ENCODE measurements around the gene RNF167.

RNF167 gene

DNA sequence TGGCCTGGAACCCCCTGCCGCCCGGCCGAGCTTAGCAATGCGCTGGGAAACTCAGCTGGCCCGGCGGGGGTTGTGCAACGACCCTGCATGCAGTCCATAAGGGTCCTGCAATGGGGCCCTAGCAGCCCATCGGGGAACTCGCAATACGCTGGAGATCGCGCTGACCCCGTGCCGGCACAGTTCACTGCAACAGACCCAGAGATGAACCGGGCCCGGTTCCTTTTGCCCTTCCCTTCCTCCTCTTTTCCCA lies 597 bp upstream of the RNF167 start:
- Histone ChIP-seq H3K9me3 (ENCODE audit: control insufficient read depth, insufficient read depth, low read length) (no peaks in the 10 kb centered on the region), H3K9ac (ENCODE audit: low read depth, low read length) (peak overlapping the region; percentile 98), H3K36me3 (ENCODE audit: insufficient read depth, low read length) (peaks cover 4% of the 10 kb centered on the region; the same call in 1 of the 2 replicates), H3K4me1 (ENCODE audit: insufficient read depth, low read length) (peaks cover 9% of the 10 kb centered on the region; the same call in 1 of the 2 replicates)

DNA sequence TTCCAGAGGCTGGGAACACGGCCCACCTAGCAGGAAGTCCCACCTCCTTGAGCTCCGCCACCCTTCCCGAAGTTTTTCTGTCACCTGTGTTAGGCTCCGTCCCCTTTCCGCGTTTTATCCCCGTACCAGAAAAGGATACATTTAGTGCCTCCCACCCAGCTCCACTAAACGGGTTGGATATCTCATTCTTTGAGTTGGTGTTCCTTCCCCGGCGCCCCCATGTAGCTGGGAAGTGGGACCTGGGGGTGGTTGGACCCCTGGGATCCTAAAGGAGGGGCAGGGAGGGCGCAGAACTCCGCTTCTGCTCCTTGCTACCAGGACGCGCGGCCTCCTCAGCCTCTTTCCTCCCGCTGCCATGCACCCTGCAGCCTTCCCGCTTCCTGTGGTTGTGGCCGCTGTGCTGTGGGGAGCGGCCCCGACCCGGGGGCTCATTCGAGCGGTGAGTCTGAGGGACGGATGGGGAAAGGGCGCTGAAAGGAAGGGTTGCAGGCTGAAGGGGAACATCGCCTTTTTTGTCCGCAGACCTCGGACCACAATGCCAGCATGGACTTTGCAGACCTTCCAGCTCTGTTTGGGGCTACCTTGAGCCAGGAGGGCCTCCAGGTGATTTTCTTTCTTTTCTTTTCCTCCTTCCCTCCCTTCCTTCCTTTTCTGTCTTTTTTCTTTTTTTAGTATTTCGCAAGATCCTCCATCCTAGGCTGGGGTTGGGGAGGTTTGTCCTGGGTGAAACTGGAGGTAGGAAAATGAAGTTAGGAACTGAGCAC lies 669 bp downstream of the RNF167 start:
- H3K9ac ChIP-seq (ENCODE audit: low read depth, low read length) = peak overlapping the region; percentile 98
- no peaks in the 10 kb centered on the region for H3K9me3 ChIP-seq (ENCODE audit: control insufficient read depth, insufficient read depth, low read length)
- peaks cover 4% of the 10 kb centered on the region for H3K36me3 ChIP-seq (ENCODE audit: insufficient read depth, low read length)
- H3K4me1 ChIP-seq (ENCODE audit: insufficient read depth, low read length) = peaks cover 17% of the 10 kb centered on the region

DNA sequence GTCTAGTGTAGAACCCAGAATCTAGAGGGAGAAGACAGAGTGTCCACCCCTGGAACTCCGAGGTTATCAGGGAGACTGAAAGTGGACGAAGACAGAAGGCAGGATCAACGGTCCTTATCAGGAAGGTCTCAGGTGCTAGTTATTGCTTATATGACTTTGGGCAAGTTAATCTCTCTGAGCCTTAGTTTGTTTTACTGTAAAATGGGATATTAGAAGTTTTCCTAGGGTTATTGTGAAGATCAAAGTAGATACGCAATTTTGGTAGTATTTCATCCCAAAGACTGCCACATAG lies 1.2 kb downstream of the RNF167 start:
- Histone ChIP-seq H3K36me3 (ENCODE audit: insufficient read depth, low read length) (peaks cover 8% of the 10 kb centered on the region), H3K4me1 (ENCODE audit: insufficient read depth, low read length) (peaks cover 22% of the 10 kb centered on the region)

GRCh38 chr17:4942760-4943508 lies 2.9 kb downstream of the RNF167 start:
- Histone ChIP-seq H3K4me1 (ENCODE audit: insufficient read depth, low read length) (peaks cover 23% of the 10 kb centered on the region), H3K36me3 (ENCODE audit: insufficient read depth, low read length) (peaks cover 13% of the 10 kb centered on the region), H3K9ac (ENCODE audit: low read depth, low read length) (no peak overlapping the region), H3K9me3 (ENCODE audit: control insufficient read depth, insufficient read depth, low read length) (no peaks in the 10 kb centered on the region)

More for the DNA sequence above, 1.2 kb downstream of the RNF167 start:
- H3K9ac ChIP-seq (ENCODE audit: low read depth, low read length) = peak overlapping the region; percentile 98
- no peaks in the 10 kb centered on the region for H3K9me3 ChIP-seq (ENCODE audit: control insufficient read depth, insufficient read depth, low read length)

GRCh38 chr17:4944163-4944553 lies 4.1 kb downstream of the RNF167 start:
- Histone ChIP-seq H3K4me1 (ENCODE audit: insufficient read depth, low read length) (peaks cover 20% of the 10 kb centered on the region), H3K36me3 (ENCODE audit: insufficient read depth, low read length) (peaks cover 9% of the 10 kb centered on the region), H3K9ac (ENCODE audit: low read depth, low read length) (no peak overlapping the region; the same call in 1 of the 2 replicates), H3K9me3 (ENCODE audit: control insufficient read depth, insufficient read depth, low read length) (no peaks in the 10 kb centered on the region)

GRCh38 chr17:4944554-4945175 lies 4.6 kb downstream of the RNF167 start:
- Histone ChIP-seq H3K4me1 (ENCODE audit: insufficient read depth, low read length) (peaks cover 20% of the 10 kb centered on the region), H3K36me3 (ENCODE audit: insufficient read depth, low read length) (peaks cover 9% of the 10 kb centered on the region), H3K9me3 (ENCODE audit: control insufficient read depth, insufficient read depth, low read length) (no peaks in the 10 kb centered on the region), H3K9ac (ENCODE audit: low read depth, low read length) (no peak overlapping the region; the same call in 1 of the 2 replicates)

DNA sequence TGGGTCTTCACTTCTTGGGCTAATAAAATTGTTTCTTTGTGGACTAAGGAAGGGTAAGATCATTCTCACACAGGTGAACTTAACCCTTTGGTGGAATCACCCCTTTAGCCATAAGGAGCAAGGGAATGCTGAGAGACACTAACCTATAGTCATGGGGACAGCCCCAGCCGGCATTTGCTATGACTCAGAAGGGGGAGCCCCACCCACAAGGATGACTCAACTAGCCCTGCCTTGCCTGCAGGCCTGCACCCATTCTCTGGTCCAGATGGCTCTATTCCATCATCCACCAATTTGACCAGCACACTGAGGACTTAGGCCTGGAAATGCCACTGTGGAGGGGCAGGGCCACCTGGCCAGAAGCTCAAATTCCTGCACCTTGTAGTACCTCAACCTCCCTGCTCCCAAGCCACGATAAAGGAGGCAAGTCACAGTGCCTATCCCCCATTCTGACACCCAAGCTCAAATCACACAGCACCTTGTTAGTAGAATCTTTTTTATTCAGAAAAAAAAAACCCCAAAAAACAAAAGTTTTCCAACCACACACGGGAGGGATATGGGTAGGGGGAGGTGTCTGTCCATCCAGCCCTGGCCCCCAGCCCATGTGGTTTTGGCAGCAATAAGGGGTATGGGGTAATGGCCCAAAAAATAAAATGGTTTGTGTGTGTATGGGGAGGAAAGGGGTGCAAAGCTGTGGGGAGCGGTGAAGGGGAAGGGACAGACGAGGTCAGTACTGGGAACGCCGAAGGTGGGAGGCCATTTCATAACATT lies 5.3 kb downstream of the RNF167 start:
- peaks cover 20% of the 10 kb centered on the region for H3K4me1 ChIP-seq (ENCODE audit: insufficient read depth, low read length)
- H3K9me3 ChIP-seq (ENCODE audit: control insufficient read depth, insufficient read depth, low read length) = no peaks in the 10 kb centered on the region
- peaks cover 9% of the 10 kb centered on the region for H3K36me3 ChIP-seq (ENCODE audit: insufficient read depth, low read length)
- H3K9ac ChIP-seq (ENCODE audit: low read depth, low read length) = no peak overlapping the region

DNA sequence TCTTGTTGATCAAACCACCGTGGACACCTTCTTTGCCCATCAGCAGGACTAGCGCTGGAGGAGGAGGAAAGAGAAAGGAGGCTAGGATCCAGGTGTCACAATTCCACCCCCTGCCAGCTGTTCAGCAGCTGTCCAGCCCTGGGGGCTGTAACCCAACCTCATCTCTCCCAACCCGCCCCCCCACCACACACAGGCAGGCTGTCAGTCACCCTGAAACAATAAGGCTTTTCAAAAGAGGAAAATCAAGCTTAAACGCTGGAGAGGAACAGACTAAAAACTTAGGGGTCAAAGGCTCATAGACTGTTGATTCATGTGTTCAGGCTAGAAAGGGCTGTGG lies 5.8 kb downstream of the RNF167 start:
- Histone ChIP-seq H3K9me3 (ENCODE audit: control insufficient read depth, insufficient read depth, low read length) (no peaks in the 10 kb centered on the region), H3K4me1 (ENCODE audit: insufficient read depth, low read length) (peaks cover 20% of the 10 kb centered on the region), H3K9ac (ENCODE audit: low read depth, low read length) (0 out of 2 replicates have a peak overlapping the region, but pooled peaks have one; percentile 76), H3K36me3 (ENCODE audit: insufficient read depth, low read length) (peaks cover 9% of the 10 kb centered on the region)

DNA sequence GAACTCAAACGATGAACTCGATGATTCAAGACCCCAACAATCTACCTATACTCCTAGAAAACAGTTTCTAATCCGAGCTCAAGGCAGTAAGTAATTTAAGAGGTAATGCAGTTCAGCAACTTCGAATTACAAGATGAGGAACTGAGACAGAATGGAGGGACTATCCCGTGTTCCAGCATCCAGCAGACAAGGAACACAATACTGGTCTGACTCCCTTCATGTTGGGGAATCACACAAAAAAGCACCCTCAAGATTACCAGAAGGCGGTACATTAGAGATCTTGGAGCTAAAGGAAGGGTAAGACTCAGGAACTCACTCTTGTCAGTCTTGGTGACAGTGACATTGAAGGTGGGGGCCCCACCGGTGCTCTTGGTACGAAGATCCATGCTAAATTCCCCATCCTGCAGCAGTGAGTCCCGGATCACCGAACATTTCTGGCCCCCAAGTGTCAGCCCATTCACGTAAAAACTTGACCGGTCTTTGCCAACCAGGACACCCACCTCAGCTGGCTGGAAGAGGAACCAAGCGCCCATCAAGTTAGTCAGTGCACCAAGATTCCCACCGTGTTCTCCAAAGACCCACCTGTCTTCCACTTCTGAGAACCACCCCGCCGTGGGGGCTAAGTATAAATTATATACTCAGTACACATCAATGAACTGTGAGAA lies 6.4 kb downstream of the RNF167 start:
- Histone ChIP-seq H3K36me3 (ENCODE audit: insufficient read depth, low read length) (peaks cover 9% of the 10 kb centered on the region), H3K9me3 (ENCODE audit: control insufficient read depth, insufficient read depth, low read length) (no peaks in the 10 kb centered on the region)

DNA sequence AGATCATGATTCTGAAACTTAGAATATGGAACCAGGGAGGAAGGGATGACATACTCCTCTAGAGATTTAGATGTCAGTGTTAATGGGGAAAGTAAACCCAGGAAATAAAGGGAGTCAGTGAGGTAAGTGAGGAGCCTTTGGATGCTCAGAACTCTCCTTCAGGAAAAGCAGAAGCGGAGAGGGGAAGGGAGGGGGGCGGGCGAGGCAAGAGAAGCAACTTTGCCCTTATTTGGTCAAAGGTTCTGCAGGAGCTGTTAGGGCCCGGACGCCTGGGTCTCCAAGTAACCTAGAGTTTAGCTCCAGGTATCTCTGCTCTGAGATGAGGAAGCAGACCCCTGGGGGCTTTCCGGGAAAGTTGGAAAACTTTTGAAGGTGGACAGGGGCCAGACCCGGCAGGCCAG lies 6.9 kb downstream of the RNF167 start:
- Histone ChIP-seq H3K9ac (ENCODE audit: low read depth, low read length) (peak overlapping the region; percentile 76), H3K9me3 (ENCODE audit: control insufficient read depth, insufficient read depth, low read length) (no peaks in the 10 kb centered on the region), H3K36me3 (ENCODE audit: insufficient read depth, low read length) (peaks cover 9% of the 10 kb centered on the region), H3K4me1 (ENCODE audit: insufficient read depth, low read length) (peaks cover 25% of the 10 kb centered on the region)

More for the DNA sequence above, 6.4 kb downstream of the RNF167 start:
- Histone ChIP-seq H3K4me1 (ENCODE audit: insufficient read depth, low read length) (peaks cover 20% of the 10 kb centered on the region), H3K9ac (ENCODE audit: low read depth, low read length) (peak overlapping the region; percentile 76)

GRCh38 chr17:4947411-4948165 lies 7.5 kb downstream of the RNF167 start:
- peaks cover 25% of the 10 kb centered on the region for H3K4me1 ChIP-seq (ENCODE audit: insufficient read depth, low read length)
- H3K36me3 ChIP-seq (ENCODE audit: insufficient read depth, low read length) = peaks cover 9% of the 10 kb centered on the region
- H3K9me3 ChIP-seq (ENCODE audit: control insufficient read depth, insufficient read depth, low read length) = no peaks in the 10 kb centered on the region
- peak overlapping the region; percentile 76 for H3K9ac ChIP-seq (ENCODE audit: low read depth, low read length)

- Histone ChIP-seq H3K36me3 (ENCODE audit: insufficient read depth, low read length) (peaks cover 9% of the 10 kb centered on the region), H3K9ac (ENCODE audit: low read depth, low read length) (peak within 1 kb of the TSS; percentile 76), H3K9me3 (ENCODE audit: control insufficient read depth, insufficient read depth, low read length) (no peaks in the 10 kb centered on the region), H3K4me1 (ENCODE audit: insufficient read depth, low read length) (peaks cover 25% of the 10 kb centered on the region)
Observed at GRCh38 chr17:4948166-4948930, 8.3 kb downstream of the RNF167 start, which contains the start of gene PFN1. Gene PFN1 (minus strand): TSS chr17:4948530. CDS start chr17:4948394, 136 bp downstream.

- H3K9me3 ChIP-seq (ENCODE audit: control insufficient read depth, insufficient read depth, low read length) = no peaks in the 10 kb centered on the region
- peaks cover 9% of the 10 kb centered on the region for H3K36me3 ChIP-seq (ENCODE audit: insufficient read depth, low read length)
- peak overlapping the region; percentile 76 for H3K9ac ChIP-seq (ENCODE audit: low read depth, low read length)
- H3K4me1 ChIP-seq (ENCODE audit: insufficient read depth, low read length) = peaks cover 25% of the 10 kb centered on the region
Observed at GRCh38 chr17:4948931-4949320, 8.9 kb downstream of the RNF167 start.

Data from ES-I3 (cell line).